ENCODE results near the gene TBRG4.

Gene TBRG4

DNA sequence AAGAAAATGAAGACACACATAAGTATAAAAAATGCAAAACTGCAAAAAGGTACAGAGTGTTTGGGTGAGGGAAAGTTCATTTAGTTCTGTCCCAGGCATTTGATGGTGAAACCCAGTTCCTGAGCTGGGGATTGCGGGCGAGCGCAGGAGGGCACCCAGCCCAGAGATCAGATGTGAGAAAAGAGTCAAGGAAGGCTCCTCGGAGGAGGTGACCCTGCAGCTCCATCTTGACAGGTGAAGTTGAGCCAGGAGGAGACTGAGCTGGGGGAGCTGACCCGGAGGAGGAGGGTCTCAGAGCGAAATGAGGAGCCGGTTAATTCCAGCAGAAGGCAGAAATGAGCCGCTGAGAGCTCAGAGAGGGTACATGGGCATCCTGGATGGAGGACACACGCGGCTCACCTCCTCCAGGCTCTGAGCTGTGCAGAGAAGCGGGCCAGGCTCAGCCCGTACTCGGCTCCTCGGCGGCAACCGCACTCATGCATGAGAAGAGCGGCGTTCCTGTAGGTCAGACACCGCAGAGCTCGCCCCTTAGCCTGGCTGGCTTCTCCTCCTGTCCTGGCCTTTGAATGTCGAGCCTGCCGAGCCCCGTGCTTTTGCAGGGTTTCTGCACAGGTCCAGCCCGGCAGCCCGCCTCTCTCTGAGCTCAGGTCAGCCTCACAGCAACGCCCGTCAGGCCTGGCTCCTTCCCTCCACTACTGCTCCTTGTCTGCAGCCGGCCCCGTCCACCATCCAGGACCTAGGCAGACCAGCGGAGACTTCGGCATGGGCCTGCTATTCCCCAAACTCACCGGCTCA, 36.6 kb upstream of the TBRG4 start:
- TF ChIP-seq CSRNP3 (CRISPR knock-in tag; IDR thresholded peaks at IDR 0.05) (no peak), ZNF8 (CRISPR knock-in tag; IDR thresholded peaks at IDR 0.05) (no peak), OSR1 (CRISPR knock-in tag; IDR thresholded peaks at IDR 0.05) (no peak), TCF4 (CRISPR knock-in tag; IDR thresholded peaks at IDR 0.05; ENCODE audit: borderline replicate concordance) (no peak), PATZ1 (CRISPR knock-in tag; IDR thresholded peaks at IDR 0.05; ENCODE audit: borderline replicate concordance) (no peak), CSDC2 (CRISPR knock-in tag; IDR thresholded peaks at IDR 0.05) (no peak), TOX (CRISPR knock-in tag; IDR thresholded peaks at IDR 0.05; ENCODE audit: borderline replicate concordance) (no peak), ZFP30 (CRISPR knock-in tag; IDR thresholded peaks at IDR 0.05) (no peak), ESRRG (CRISPR knock-in tag; IDR thresholded peaks at IDR 0.05) (no peak), ZFP3 (CRISPR knock-in tag; IDR thresholded peaks at IDR 0.05) (no peak), PPARA (CRISPR knock-in tag; IDR thresholded peaks at IDR 0.05; ENCODE audit: borderline replicate concordance) (no peak), ISL1 (CRISPR knock-in tag; IDR thresholded peaks at IDR 0.05) (no peak), RARB (CRISPR knock-in tag; IDR thresholded peaks at IDR 0.05) (no peak), BACH2 (CRISPR knock-in tag; IDR thresholded peaks at IDR 0.05; ENCODE audit: borderline replicate concordance) (no peak), ZNF565 (CRISPR knock-in tag; conservative IDR thresholded peaks at IDR 0.05; ENCODE audit: low read depth) (no peak), ZC3H10 (CRISPR knock-in tag; IDR thresholded peaks at IDR 0.05) (no peak), SNAI2 (CRISPR knock-in tag; IDR thresholded peaks at IDR 0.05) (no peak), GLIS3 (CRISPR knock-in tag; IDR thresholded peaks at IDR 0.05) (no peak)
- no peak for ATAC-seq

- TF ChIP-seq ZNF70 (CRISPR knock-in tag; IDR thresholded peaks at IDR 0.05) (no peak), CSRNP3 (CRISPR knock-in tag; IDR thresholded peaks at IDR 0.05) (no peak)
Measured at GRCh38 chr7:45146531-45147379, 35.3 kb upstream of the TBRG4 start.

DNA sequence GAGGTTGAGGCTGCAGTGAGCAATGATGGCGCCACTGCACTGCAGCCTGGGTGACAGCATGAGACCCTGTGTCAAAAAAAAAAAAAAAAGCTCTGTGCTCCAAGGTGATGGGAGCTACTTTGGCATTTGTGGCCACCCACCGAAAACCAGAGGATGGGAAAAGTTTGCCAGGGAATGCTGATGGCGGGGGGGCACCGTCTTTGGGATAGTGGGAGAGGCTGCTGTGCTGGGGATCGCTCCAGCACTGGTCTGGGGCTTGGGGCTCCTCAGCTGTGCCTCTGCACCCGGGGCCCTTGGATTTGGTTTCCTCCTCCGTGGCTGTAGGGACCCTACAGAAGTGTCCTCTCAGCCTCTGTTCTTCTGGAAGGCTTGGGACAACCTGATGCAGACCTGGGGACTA, 34.4 kb upstream of the TBRG4 start:
- no peak for ATAC-seq
- TF ChIP-seq PPARA (CRISPR knock-in tag; IDR thresholded peaks at IDR 0.05; ENCODE audit: borderline replicate concordance) (no peak), OSR1 (CRISPR knock-in tag; IDR thresholded peaks at IDR 0.05) (no peak), TSHZ2 (CRISPR knock-in tag; IDR thresholded peaks at IDR 0.05) (no peak), ZFP30 (CRISPR knock-in tag; IDR thresholded peaks at IDR 0.05) (no peak), RARB (CRISPR knock-in tag; IDR thresholded peaks at IDR 0.05) (no peak), ZNF70 (CRISPR knock-in tag; IDR thresholded peaks at IDR 0.05) (no peak), ESRRG (CRISPR knock-in tag; IDR thresholded peaks at IDR 0.05) (no peak), TCF4 (CRISPR knock-in tag; IDR thresholded peaks at IDR 0.05; ENCODE audit: borderline replicate concordance) (no peak), ZFP3 (CRISPR knock-in tag; IDR thresholded peaks at IDR 0.05) (no peak), PATZ1 (CRISPR knock-in tag; IDR thresholded peaks at IDR 0.05; ENCODE audit: borderline replicate concordance) (no peak), BACH2 (CRISPR knock-in tag; IDR thresholded peaks at IDR 0.05; ENCODE audit: borderline replicate concordance) (no peak), ZC3H10 (CRISPR knock-in tag; IDR thresholded peaks at IDR 0.05) (no peak), ZNF565 (CRISPR knock-in tag; conservative IDR thresholded peaks at IDR 0.05; ENCODE audit: low read depth) (no peak), TOX (CRISPR knock-in tag; IDR thresholded peaks at IDR 0.05; ENCODE audit: borderline replicate concordance) (no peak), CSRNP3 (CRISPR knock-in tag; IDR thresholded peaks at IDR 0.05) (no peak)
- TF ChIP-seq, protein P1, sequence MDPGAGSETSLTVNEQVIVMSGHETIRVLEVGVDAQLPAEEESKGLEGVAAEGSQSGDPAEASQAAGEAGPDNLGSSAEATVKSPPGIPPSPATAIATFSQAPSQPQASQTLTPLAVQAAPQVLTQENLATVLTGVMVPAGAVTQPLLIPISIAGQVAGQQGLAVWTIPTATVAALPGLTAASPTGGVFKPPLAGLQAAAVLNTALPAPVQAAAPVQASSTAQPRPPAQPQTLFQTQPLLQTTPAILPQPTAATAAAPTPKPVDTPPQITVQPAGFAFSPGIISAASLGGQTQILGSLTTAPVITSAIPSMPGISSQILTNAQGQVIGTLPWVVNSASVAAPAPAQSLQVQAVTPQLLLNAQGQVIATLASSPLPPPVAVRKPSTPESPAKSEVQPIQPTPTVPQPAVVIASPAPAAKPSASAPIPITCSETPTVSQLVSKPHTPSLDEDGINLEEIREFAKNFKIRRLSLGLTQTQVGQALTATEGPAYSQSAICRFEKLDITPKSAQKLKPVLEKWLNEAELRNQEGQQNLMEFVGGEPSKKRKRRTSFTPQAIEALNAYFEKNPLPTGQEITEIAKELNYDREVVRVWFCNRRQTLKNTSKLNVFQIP (CRISPR knock-in tag; IDR thresholded peaks at IDR 0.05; ENCODE audit: borderline replicate concordance, low read depth), result no peak

More at GRCh38 chr7:45146531-45147379, 35.3 kb upstream of the TBRG4 start:
- no peak for ATAC-seq
